IMR-90 (cell line): ENCODE results near the gene CPA4. TPM values are rescaled to one million over a fixed set of nuclear protein-coding genes. Genes with fewer than 3 reads are reported as not detected.

ENCODE experiments used
- ATAC-seq: fragments of 200-7000 bp; cut with Tn5 transposase; 2 replicates; pipeline ENCODE4 v1.9.1; 2020; ENCODE audit warnings: low read depth, mild to moderate bottlenecking, moderate library complexity
- BruUV-seq: library from RNA; stranded (reverse); fragments of 400-500 nt; replicated peaks from 2 replicates; lab custom pipeline; 2021; lab: Mats Ljungman, UMichigan
- CTCF ChIA-PET: fragments of 300-600 bp; formaldehyde crosslinking; extraction: SDS; loops from one replicate; lab custom pipeline; 2021; ENCODE audit warnings: antibody characterized with exemption; lab: Yijun Ruan, JAX
- POLR2A ChIA-PET: fragments of 300-600 bp; sonication (Branson Sonifier 250); formaldehyde crosslinking; loops from one replicate; lab custom pipeline; 2022; ENCODE audit warnings: antibody characterized with exemption; ENCODE audit not compliant: unreplicated experiment; lab: Charles Lee
- DNase-seq: peaks from one replicate; pipeline ENCODE4 v3.0.0; 2013
- H2AFZ ChIP-seq: replicated peaks from 2 replicates; pipeline ENCODE3; 2013; ENCODE audit warnings: low read length, mild to moderate bottlenecking; ENCODE audit not compliant: poor library complexity
- H2AK5ac ChIP-seq: 2 replicates; pipeline ENCODE4 v1.6.1; 2013; ENCODE audit warnings: low read depth, low read length, inconsistent platforms
- H2AK9ac ChIP-seq: replicated peaks from 2 replicates; pipeline ENCODE3; 2013; ENCODE audit warnings: mild to moderate bottlenecking, low read depth, low read length, moderate library complexity; ENCODE audit not compliant: poor library complexity
- H2BK120ac ChIP-seq: 2 replicates; pipeline ENCODE4 v1.6.1; 2013; ENCODE audit warnings: low read depth, low read length, inconsistent platforms
- H2BK15ac ChIP-seq: 3 replicates; pipeline ENCODE4 v1.6.1; 2013; ENCODE audit warnings: low read depth, low read length, inconsistent platforms
- H2BK20ac ChIP-seq: 2 replicates; pipeline ENCODE4 v1.6.1; 2013; ENCODE audit warnings: low read depth, mild to moderate bottlenecking, inconsistent platforms, low read length, moderate library complexity
- H2BK5ac ChIP-seq: 2 replicates; pipeline ENCODE4 v1.6.1; 2013; ENCODE audit warnings: mild to moderate bottlenecking, low read depth, low read length, inconsistent platforms; ENCODE audit not compliant: poor library complexity, severe bottlenecking
- H3K14ac ChIP-seq: replicated peaks from 2 replicates; pipeline ENCODE4 v1.6.1; 2013; ENCODE audit warnings: low read depth, low read length, inconsistent platforms
- H3K18ac ChIP-seq: 2 replicates; pipeline ENCODE4 v1.6.1; 2013; ENCODE audit warnings: low read depth, low read length, control low read depth
- H3K23ac ChIP-seq: 2 replicates; pipeline ENCODE4 v1.6.1; 2013; ENCODE audit warnings: low read depth, low read length, inconsistent platforms
- H3K27ac ChIP-seq: 2 replicates; pipeline ENCODE4 v1.5.1; 2013; ENCODE audit warnings: mild to moderate bottlenecking, control low read depth, low read length; ENCODE audit not compliant: insufficient read depth
- H3K27me3 ChIP-seq: 2 replicates; pipeline ENCODE4 v1.6.1; 2013; ENCODE audit warnings: low read length; ENCODE audit not compliant: control insufficient read depth, insufficient read depth
- H3K36me3 ChIP-seq: 2 replicates; pipeline ENCODE4 v1.6.1; 2013; ENCODE audit warnings: low read length, mixed read lengths; ENCODE audit not compliant: control insufficient read depth, insufficient read depth
- H3K4ac ChIP-seq: 2 replicates; pipeline ENCODE4 v1.6.1; 2013; ENCODE audit warnings: low read depth, low read length, inconsistent platforms
- H3K4me1 ChIP-seq: 2 replicates; pipeline ENCODE4 v1.6.1; 2013; ENCODE audit warnings: low read length, mixed read lengths; ENCODE audit not compliant: control insufficient read depth, insufficient read depth
- H3K4me2 ChIP-seq: 2 replicates; pipeline ENCODE4 v1.6.1; 2013; ENCODE audit warnings: low read depth, mild to moderate bottlenecking, control low read depth, low read length, moderate library complexity
- H3K4me3 ChIP-seq: 2 replicates; pipeline ENCODE4 v1.5.1; 2013; ENCODE audit warnings: low read depth, mild to moderate bottlenecking, control low read depth, low read length, moderate library complexity; ENCODE audit not compliant: insufficient read depth
- H3K56ac ChIP-seq: 2 replicates; pipeline ENCODE4 v1.6.1; 2013; ENCODE audit warnings: low read length, inconsistent platforms; ENCODE audit not compliant: insufficient read depth; ENCODE audit errors: extremely low read depth
- H3K79me1 ChIP-seq, 2 experiments: 2 replicates each; pipeline ENCODE4 v1.6.1; 2013; ENCODE audit warnings: low read length in 2 of 2, inconsistent platforms in 1 of 2, low read depth in 1 of 2
- H3K9ac ChIP-seq: 2 replicates; pipeline ENCODE4 v1.6.1; 2013; ENCODE audit warnings: low read depth, low read length, control low read depth
- H3K9me1 ChIP-seq: 2 replicates; pipeline ENCODE4 v1.6.1; 2013; ENCODE audit warnings: low read length, inconsistent platforms; ENCODE audit not compliant: insufficient read depth
- H3K9me3 ChIP-seq: 2 replicates; pipeline ENCODE4 v1.6.1; 2013; ENCODE audit warnings: low read length; ENCODE audit not compliant: control insufficient read depth, insufficient read depth
- H4K20me1 ChIP-seq: 2 replicates; pipeline ENCODE4 v1.6.1; 2013; ENCODE audit warnings: low read length, inconsistent platforms; ENCODE audit not compliant: insufficient read depth
- H4K5ac ChIP-seq: 2 replicates; pipeline ENCODE4 v1.6.1; 2013; ENCODE audit warnings: mild to moderate bottlenecking, low read depth, low read length, control low read depth
- H4K8ac ChIP-seq, 2 experiments: 2 replicates each; pipeline ENCODE4 v1.6.1; 2013; ENCODE audit warnings: low read depth in 2 of 2, low read length in 2 of 2, control low read depth in 1 of 2, inconsistent platforms in 1 of 2
- H4K91ac ChIP-seq: 2 replicates; pipeline ENCODE4 v1.6.1; 2013; ENCODE audit warnings: low read depth, low read length, inconsistent platforms; ENCODE audit not compliant: insufficient read depth
- CEBPB ChIP-seq: IDR thresholded peaks from 2 replicates; pipeline ENCODE4 v1.6.1; 2012; ENCODE audit warnings: low read depth, low read length, improper control_type of control experiment
- CTCF ChIP-seq: conservative IDR thresholded peaks from 2 replicates; pipeline ENCODE4 v1.5.1; 2012; ENCODE audit warnings: mild to moderate bottlenecking, low read depth, low read length, improper control_type of control experiment
- FOS ChIP-seq: fragments of 150-350 bp; IDR thresholded peaks from 2 replicates; pipeline ENCODE4 v1.6.1; 2016; ENCODE audit warnings: low read depth, low read length
- MAFK ChIP-seq: IDR thresholded peaks from 2 replicates; pipeline ENCODE4 v1.6.1; 2012; ENCODE audit warnings: low read depth, low read length, improper control_type of control experiment
- MAZ ChIP-seq: IDR thresholded peaks from 2 replicates; pipeline ENCODE4 v1.6.1; 2012; ENCODE audit warnings: low read depth, mild to moderate bottlenecking, low read length, improper control_type of control experiment, moderate library complexity, borderline replicate concordance
- MXI1 ChIP-seq: IDR thresholded peaks from 2 replicates; pipeline ENCODE4 v1.6.1; 2012; ENCODE audit warnings: low read depth, mild to moderate bottlenecking, low read length, moderate library complexity, borderline replicate concordance
- NFE2L2 ChIP-seq: fragments of 150-350 bp; IDR thresholded peaks from 2 replicates; pipeline ENCODE4 v1.6.1; 2016; ENCODE audit warnings: low read depth, mild to moderate bottlenecking, low read length
- POLR2A ChIP-seq: IDR thresholded peaks from 2 replicates; pipeline ENCODE4 v1.6.1; 2012; ENCODE audit warnings: mild to moderate bottlenecking, low read depth, low read length
- RAD21 ChIP-seq: IDR thresholded peaks from 2 replicates; pipeline ENCODE4 v1.6.1; 2012; ENCODE audit warnings: low read length, improper control_type of control experiment
- RCOR1 ChIP-seq: IDR thresholded peaks from 2 replicates; pipeline ENCODE4 v1.6.1; 2012; ENCODE audit warnings: mild to moderate bottlenecking, low read length, improper control_type of control experiment; ENCODE audit not compliant: insufficient replicate concordance
- RFX5 ChIP-seq: IDR thresholded peaks from 2 replicates; pipeline ENCODE4 v1.8.0; 2012; ENCODE audit warnings: low read depth, mild to moderate bottlenecking, low read length, moderate library complexity
- SMC3 ChIP-seq: fragments of 150-350 bp; IDR thresholded peaks from 2 replicates; pipeline ENCODE4 v1.6.1; 2016; ENCODE audit warnings: low read depth, mild to moderate bottlenecking, antibody characterized with exemption, low read length, moderate library complexity
- WGBS, 2 experiments: methylation state at CpG; one replicate each; pipeline versions ENCODE4 v1.1.5 to v1.1.7; 2013; ENCODE audit warnings: missing lambda C conversion rate in 2 of 2; ENCODE audit not compliant: insufficient read length in 1 of 2; ENCODE audit errors: extremely low coverage in 2 of 2; 5-methylcytosine and 5-hydroxymethylcytosine counted together
- dilution Hi-C: fragments of 300-500 bp; cut with HindIII; formaldehyde crosslinking; loops from one replicate; pipeline ENCODE4 v1.14.3; 2018; ENCODE audit warnings: low sequenced_read_pairs; ENCODE audit not compliant: unreplicated experiment
- in situ Hi-C: fragments of 300-500 bp; cut with MboI; formaldehyde crosslinking; loops from 3 replicates; pipeline ENCODE4 v1.14.3; 2019; ENCODE audit warnings: low sequenced_read_pairs, inconsistent platforms, mixed read lengths
- intact Hi-C: fragments of 100-400 bp; cut with micrococcal nuclease; formaldehyde crosslinking; loops from 2 replicates; pipeline ENCODE4 v1.10.0; 2022
- polyA plus RNA-seq, 3 experiments: library from polyadenylated mRNA; depleted of rRNA; stranded (reverse); fragments of >200 nt; gene quantifications; 2 replicates each; pipeline ENCODE4 v1.2.3, GENCODE V29; 2012; ENCODE audit warnings: low replicate concordance in 1 of 3
- total RNA-seq: library from RNA; depleted of rRNA; stranded (reverse); fragments of >200 nt; gene quantifications from 2 replicates; pipeline ENCODE4 v1.2.3, GENCODE V29; 2012
- TF ChIP-seq, protein P1 (sequence below): fragments of 150-350 bp; IDR thresholded peaks from 2 replicates; pipeline ENCODE4 v1.6.1; 2017; ENCODE audit warnings: mild to moderate bottlenecking, antibody characterized with exemption, low read length, low read depth
- TF ChIP-seq, protein P2 (sequence below): fragments of 150-350 bp; IDR thresholded peaks from 2 replicates; pipeline ENCODE4 v1.6.1; 2016; ENCODE audit warnings: low read depth, mild to moderate bottlenecking, low read length, moderate library complexity, borderline replicate concordance

The CPA4 gene
- total and polyA plus RNA-seq, 2 of the 4 experiments (the other 2 are of a cell fraction), result 316 to 365 TPM

DNA sequence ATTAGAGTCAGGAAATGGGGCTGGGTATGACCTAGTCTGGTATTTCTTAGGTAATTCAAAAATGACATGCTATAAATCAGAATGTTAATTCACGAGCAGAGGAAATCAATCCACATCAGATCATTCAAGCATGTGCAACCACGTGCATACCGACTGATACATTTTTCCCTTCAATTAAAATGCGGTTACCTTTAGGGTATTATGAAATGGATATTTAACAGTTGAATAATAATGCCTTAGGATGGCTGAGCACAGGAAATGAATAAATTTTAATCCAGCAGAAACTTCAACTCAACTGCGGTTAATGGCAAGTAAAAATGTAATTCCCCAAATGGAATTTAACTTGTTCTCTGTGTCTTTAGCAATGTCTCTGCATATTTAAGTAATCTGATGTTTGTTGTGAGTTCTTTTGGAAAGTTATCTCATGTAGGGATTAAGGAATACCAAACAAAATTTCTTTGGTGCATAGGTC, 17.1 kb upstream of the CPA4 start:
- intact Hi-C loops, result loop anchor here (5.0 kb wide), 1 partner anchor 166 kb away; the partner anchor contains the start of gene CEP41
- dilution Hi-C loops, result no loop called here
- Histone ChIP-seq H3K23ac (no peak overlapping the region), H3K56ac (no peak overlapping the region), H3K27me3 (no peaks in the 10 kb centered on the region), H3K14ac (no peak overlapping the region), H2AK5ac (no peak overlapping the region), H2BK20ac (no peak overlapping the region), H3K27ac (no peak overlapping the region), H3K9me1 (no peaks in the 10 kb centered on the region), H4K8ac (no peak overlapping the region), H2BK120ac (no peak overlapping the region), H3K4ac (no peak overlapping the region), H3K4me3 (no peak overlapping the region), H3K79me1 (no peaks in the 10 kb centered on the region), H4K20me1 (no peaks in the 10 kb centered on the region), H3K18ac (no peak overlapping the region), H3K9me3 (no peaks in the 10 kb centered on the region), H2AFZ (no peak overlapping the region), H3K36me3 (no peaks in the 10 kb centered on the region), H3K9ac (no peak overlapping the region), H4K91ac (no peak overlapping the region), H2BK5ac (no peak overlapping the region), H2AK9ac (no peak overlapping the region), H4K5ac (no peak overlapping the region), H3K4me2 (no peak overlapping the region), H3K4me1 (peaks cover 16% of the 10 kb centered on the region), H2BK15ac (no peak overlapping the region)
- ATAC-seq (no peak), DNase-seq (no peak)
- ChIA-PET POLR2A (no interaction called here), CTCF (interaction anchor here (0.6 kb wide), 1 partner anchor 105 kb away, joined by 4 read pairs; no protein-coding TSS in a partner anchor)
- no peak for TF ChIP-seq RAD21
- no peak for TF ChIP-seq POLR2A
- no peak for TF ChIP-seq NFE2L2
- no peak for TF ChIP-seq FOS
- TF ChIP-seq, protein P1, sequence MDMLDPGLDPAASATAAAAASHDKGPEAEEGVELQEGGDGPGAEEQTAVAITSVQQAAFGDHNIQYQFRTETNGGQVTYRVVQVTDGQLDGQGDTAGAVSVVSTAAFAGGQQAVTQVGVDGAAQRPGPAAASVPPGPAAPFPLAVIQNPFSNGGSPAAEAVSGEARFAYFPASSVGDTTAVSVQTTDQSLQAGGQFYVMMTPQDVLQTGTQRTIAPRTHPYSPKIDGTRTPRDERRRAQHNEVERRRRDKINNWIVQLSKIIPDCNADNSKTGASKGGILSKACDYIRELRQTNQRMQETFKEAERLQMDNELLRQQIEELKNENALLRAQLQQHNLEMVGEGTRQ, result no peak
- TF ChIP-seq SMC3, result no peak
- TF ChIP-seq, protein P2, sequence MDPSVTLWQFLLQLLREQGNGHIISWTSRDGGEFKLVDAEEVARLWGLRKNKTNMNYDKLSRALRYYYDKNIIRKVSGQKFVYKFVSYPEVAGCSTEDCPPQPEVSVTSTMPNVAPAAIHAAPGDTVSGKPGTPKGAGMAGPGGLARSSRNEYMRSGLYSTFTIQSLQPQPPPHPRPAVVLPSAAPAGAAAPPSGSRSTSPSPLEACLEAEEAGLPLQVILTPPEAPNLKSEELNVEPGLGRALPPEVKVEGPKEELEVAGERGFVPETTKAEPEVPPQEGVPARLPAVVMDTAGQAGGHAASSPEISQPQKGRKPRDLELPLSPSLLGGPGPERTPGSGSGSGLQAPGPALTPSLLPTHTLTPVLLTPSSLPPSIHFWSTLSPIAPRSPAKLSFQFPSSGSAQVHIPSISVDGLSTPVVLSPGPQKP, result no peak
- TF ChIP-seq CEBPB, result no peak
- TF ChIP-seq MAZ, result no peak
- no peak for TF ChIP-seq MAFK
- no peak for TF ChIP-seq RFX5
- no peak for TF ChIP-seq RCOR1
- TF ChIP-seq MXI1, result no peak
- TF ChIP-seq CTCF, result no peak
- in situ Hi-C loops, result no loop called here
- no CpG with 5 or more reads among the region's 5 CpGs for WGBS, 2 experiments
- no TSS peak for BruUV-seq
